Measurements from ENCODE around the gene CMTM7. TPM values are rescaled to one million over a fixed set of nuclear protein-coding genes. Genes with fewer than 3 reads are reported as not detected.

The CMTM7 gene
- total and polyA plus RNA-seq, 2 of the 13 experiments (the other 11 are each of a cell fraction or from before 2014, with no cell fraction given), result 20.9 to 21.4 TPM

DNA sequence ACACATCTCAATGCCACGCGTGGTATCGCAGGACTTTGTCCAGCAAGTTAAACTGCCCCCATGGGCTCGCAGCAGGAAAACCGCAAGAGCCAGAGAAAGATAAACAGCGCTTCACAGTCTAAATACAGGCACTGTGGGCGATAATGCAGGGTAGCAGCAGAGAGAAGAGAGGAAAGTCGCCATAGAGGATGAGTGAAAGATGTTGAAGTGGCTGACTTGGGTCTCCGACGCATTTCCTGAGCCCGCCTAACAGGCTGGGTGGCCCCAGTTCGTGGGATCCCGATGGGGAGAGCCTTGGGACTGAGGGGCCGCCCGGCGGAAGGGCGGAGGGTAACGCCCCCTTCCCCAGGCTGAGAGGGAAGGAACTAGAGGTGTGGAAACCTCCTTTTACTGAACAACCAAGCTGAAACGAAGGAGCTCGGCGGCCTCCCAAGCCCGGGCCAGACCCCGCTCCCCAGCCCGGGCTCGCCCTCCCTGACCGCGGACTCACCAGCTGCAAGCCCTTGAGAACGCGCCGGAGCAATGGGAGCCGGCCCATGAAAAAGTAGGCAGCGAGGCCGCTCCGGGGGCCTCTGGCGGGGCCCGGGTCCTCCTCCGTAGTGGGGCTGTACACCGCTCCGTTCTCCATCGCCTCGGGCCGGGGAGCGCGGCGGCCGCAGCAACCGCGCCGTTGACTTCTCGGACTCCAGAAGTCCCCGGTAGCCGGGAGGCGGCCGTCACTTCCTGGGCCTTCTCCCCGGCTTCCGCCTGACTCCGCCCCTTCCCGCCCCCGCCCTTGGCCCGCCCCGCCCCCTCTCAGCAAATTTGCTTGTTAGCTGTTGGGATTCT lies 110.7 kb downstream of the CMTM7 start, which contains the start of gene CMTM6 (continued):
- TF ChIP-seq, protein P1, sequence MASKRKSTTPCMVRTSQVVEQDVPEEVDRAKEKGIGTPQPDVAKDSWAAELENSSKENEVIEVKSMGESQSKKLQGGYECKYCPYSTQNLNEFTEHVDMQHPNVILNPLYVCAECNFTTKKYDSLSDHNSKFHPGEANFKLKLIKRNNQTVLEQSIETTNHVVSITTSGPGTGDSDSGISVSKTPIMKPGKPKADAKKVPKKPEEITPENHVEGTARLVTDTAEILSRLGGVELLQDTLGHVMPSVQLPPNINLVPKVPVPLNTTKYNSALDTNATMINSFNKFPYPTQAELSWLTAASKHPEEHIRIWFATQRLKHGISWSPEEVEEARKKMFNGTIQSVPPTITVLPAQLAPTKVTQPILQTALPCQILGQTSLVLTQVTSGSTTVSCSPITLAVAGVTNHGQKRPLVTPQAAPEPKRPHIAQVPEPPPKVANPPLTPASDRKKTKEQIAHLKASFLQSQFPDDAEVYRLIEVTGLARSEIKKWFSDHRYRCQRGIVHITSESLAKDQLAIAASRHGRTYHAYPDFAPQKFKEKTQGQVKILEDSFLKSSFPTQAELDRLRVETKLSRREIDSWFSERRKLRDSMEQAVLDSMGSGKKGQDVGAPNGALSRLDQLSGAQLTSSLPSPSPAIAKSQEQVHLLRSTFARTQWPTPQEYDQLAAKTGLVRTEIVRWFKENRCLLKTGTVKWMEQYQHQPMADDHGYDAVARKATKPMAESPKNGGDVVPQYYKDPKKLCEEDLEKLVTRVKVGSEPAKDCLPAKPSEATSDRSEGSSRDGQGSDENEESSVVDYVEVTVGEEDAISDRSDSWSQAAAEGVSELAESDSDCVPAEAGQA (IDR thresholded peaks at IDR 0.05; ENCODE audit: low read depth), result no peak
- TF ChIP-seq, protein P1 (CRISPR knock-in tag; IDR thresholded peaks at IDR 0.05; ENCODE audit: borderline replicate concordance), result no peak
- no peak for TF ChIP-seq ZNF207 (IDR thresholded peaks at IDR 0.05; ENCODE audit: borderline replicate concordance)
- no peak for TF ChIP-seq ZNF672 (CRISPR knock-in tag; IDR thresholded peaks at IDR 0.05)
- TF ChIP-seq, protein P2, sequence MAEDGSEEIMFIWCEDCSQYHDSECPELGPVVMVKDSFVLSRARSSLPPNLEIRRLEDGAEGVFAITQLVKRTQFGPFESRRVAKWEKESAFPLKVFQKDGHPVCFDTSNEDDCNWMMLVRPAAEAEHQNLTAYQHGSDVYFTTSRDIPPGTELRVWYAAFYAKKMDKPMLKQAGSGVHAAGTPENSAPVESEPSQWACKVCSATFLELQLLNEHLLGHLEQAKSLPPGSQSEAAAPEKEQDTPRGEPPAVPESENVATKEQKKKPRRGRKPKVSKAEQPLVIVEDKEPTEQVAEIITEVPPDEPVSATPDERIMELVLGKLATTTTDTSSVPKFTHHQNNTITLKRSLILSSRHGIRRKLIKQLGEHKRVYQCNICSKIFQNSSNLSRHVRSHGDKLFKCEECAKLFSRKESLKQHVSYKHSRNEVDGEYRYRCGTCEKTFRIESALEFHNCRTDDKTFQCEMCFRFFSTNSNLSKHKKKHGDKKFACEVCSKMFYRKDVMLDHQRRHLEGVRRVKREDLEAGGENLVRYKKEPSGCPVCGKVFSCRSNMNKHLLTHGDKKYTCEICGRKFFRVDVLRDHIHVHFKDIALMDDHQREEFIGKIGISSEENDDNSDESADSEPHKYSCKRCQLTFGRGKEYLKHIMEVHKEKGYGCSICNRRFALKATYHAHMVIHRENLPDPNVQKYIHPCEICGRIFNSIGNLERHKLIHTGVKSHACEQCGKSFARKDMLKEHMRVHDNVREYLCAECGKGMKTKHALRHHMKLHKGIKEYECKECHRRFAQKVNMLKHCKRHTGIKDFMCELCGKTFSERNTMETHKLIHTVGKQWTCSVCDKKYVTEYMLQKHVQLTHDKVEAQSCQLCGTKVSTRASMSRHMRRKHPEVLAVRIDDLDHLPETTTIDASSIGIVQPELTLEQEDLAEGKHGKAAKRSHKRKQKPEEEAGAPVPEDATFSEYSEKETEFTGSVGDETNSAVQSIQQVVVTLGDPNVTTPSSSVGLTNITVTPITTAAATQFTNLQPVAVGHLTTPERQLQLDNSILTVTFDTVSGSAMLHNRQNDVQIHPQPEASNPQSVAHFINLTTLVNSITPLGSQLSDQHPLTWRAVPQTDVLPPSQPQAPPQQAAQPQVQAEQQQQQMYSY (CRISPR knock-in tag; IDR thresholded peaks at IDR 0.05), result no peak
- TF ChIP-seq, protein P3, sequence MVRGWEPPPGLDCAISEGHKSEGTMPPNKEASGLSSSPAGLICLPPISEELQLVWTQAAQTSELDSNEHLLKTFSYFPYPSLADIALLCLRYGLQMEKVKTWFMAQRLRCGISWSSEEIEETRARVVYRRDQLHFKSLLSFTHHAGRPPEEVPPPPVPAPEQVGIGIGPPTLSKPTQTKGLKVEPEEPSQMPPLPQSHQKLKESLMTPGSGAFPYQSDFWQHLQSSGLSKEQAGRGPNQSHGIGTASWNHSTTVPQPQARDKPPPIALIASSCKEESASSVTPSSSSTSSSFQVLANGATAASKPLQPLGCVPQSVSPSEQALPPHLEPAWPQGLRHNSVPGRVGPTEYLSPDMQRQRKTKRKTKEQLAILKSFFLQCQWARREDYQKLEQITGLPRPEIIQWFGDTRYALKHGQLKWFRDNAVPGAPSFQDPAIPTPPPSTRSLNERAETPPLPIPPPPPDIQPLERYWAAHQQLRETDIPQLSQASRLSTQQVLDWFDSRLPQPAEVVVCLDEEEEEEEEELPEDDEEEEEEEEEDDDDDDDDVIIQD (CRISPR knock-in tag; IDR thresholded peaks at IDR 0.05; ENCODE audit: low read depth), result no peak
- TF ChIP-seq ZFY (CRISPR knock-in tag; IDR thresholded peaks at IDR 0.05), result 0 out of 2 replicates have a peak, but pooled peaks have one; percentile 67
- no peak for TF ChIP-seq ZNF766 (CRISPR knock-in tag; IDR thresholded peaks at IDR 0.05; ENCODE audit: borderline replicate concordance)
- peak; percentile 80 for TF ChIP-seq RBFOX2 (IDR thresholded peaks at IDR 0.05; ENCODE audit: low read depth, low read length)
- TF ChIP-seq ZMAT3 (CRISPR knock-in tag; conservative IDR thresholded peaks at IDR 0.05), result no peak
- TF ChIP-seq ZNF776 (CRISPR knock-in tag; IDR thresholded peaks at IDR 0.05), result no peak
- no peak for TF ChIP-seq BRCA1 (CRISPR knock-in tag; IDR thresholded peaks at IDR 0.05)
- no peak for TF ChIP-seq ZNF460 (CRISPR knock-in tag; IDR thresholded peaks at IDR 0.05; ENCODE audit: borderline replicate concordance)
- TF ChIP-seq GATAD2A (CRISPR knock-in tag; IDR thresholded peaks at IDR 0.05), result peak; percentile 33; the same call in 1 of the 2 replicates
- no peak for TF ChIP-seq NR2F1 (CRISPR knock-in tag; IDR thresholded peaks at IDR 0.05)
